GM19324 (cell line): ENCODE results near the gene CCDC137.
A peak's percentile ranks its signal among the peaks of the same experiment; 100 is the strongest.

Source experiments
- ATAC-seq: cut with Tn5 transposase; IDR thresholded peaks from one replicate; pipeline ENCODE4 v1.9.1; 2021; ENCODE audit warnings: mild to moderate bottlenecking, moderate library complexity; ENCODE audit not compliant: unreplicated experiment, low FRiP score

The CCDC137 gene

DNA sequence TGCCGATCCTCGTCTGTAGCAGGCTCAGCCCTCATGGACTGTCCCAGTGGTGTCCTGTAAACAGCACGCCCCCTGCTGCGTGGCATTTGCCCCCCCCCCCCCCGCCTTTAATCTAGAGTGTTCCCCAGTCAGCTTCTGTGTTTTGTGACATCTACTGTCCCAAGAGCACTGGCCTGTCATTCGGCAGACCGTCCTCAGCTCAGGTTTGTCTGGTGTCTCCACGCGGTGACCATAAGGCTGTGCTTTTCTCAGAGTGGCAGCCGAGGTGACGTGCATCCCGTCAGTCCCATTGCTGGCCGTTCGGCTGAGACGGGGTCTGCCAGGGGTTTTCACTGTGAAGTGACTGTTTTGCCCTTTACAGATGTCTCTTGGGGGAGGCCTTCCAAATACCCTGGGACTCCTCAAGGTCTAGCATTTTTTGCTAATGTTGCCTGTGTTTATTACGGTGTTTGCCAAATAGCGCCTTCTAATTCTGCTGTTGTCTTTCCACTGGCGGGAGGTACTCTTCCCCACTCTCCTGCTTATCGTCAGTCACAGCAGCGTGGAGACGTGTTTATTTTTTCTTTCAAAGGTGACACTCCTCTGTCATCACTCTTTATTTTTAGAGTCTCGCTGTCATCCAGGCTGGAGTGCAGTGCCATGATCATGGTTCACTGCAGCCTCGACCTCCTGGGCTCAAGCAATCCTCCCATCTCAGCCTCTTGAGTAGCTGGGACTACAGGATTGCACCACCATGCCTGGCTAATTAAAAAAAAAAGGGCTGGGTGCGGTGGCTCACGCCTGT is 30.9 kb downstream of the CCDC137 start:
- no peak for ATAC-seq

DNA sequence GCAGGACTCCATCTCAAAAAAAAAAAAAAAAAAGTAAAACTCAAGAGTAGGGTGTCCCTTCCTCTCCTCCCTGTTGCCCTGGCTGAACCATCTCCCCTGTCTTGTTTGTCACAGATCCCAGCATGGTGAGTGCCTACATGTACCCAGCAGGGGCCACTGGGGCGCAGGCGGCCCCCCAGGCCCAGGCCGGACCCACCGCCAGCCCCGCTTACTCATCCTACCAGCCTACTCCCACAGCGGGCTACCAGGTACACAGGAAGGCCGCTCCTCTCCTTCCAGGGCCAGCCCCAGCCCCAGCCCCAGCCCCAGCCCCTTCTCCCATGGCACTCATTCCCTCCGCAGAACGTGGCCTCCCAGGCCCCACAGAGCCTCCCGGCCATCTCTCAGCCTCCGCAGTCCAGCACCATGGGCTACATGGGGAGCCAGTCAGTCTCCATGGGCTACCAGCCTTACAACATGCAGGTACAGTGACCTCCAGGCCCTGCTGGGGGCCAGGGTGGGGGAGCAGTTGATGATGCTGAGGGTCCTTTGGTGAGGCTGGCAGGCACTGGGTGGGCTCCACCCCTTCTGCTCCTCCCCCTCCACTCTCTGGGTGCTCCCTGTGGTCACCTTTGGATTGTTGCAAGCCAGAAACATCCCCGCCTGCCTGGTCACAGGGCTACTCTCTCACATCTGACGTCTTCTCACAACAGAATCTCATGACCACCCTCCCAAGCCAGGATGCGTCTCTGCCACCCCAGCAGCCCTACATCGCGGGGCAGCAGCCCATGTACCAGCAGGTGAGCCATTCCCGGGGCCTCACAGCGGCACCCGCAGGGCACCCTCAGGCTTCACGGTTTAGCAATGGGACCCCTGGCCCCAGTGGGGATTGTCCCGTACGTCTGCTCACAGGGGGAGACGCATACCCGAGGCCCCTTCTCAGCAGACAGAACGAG is 34.1 kb downstream of the CCDC137 start:
- ATAC-seq = no peak

DNA sequence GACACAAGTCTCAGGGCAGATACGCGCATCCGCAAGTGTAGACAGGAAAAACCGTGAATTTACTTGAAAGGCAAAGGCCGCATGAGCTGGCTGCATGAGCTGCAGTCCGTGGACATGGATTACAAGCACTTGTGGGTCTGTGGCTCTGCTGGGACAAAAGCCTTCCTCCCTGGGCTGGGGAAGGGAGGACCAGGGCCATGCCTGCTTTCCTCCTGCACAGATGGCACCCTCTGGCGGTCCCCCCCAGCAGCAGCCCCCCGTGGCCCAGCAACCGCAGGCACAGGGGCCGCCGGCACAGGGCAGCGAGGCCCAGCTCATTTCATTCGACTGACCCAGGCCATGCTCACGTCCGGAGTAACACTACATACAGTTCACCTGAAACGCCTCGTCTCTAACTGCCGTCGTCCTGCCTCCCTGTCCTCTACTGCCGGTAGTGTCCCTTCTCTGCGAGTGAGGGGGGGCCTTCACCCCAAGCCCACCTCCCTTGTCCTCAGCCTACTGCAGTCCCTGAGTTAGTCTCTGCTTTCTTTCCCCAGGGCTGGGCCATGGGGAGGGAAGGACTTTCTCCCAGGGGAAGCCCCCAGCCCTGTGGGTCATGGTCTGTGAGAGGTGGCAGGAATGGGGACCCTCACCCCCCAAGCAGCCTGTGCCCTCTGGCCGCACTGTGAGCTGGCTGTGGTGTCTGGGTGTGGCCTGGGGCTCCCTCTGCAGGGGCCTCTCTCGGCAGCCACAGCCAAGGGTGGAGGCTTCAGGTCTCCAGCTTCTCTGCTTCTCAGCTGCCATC is 34.9 kb downstream of the CCDC137 start:
- no peak for ATAC-seq

DNA sequence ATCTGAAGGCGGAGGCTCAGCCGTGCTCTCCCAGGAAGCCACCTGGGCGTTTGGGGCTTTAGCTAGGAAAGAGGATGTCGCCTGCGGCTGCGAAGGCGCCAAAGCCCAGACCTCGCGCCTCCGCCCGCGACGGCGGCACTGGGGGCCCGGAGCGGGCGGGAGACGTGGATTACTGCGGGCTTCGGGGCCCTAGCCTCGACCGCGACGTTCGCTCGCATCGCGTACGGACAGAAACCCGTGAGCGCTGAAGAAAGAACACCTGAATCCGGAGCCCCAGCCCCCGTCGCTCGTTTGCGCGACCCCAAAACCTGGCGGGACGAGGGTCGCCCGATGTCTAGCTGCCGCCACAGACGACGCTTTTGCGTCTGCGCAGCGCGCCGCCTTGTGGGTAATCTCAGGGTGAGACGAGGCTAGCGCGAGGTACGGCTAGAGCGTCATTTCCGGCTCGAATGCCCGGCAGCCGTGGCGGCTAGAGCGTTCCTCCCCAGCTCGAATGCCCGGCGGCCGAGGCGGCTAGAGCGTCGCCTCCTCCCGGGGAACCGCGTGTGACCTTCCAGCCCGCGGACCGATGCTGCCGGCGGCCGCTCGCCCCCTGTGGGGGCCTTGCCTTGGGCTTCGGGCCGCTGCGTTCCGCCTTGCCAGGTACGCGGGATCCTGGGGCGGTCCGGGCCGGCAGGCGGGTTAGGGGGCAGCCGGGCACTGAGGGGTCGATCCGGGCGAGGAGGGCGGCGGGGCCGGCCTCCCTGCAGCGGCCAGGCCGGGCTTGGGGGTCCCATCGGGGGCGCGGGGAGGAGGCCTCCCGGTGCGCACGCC is 36.6 kb downstream of the CCDC137 start, which contains the start of gene MRPL12:
MRPL12 (plus strand) TSS at position 434 of the 813 bp plus-strand sequence; CDS start at position 569, 135 bp downstream.
- ATAC-seq = peak; percentile 86

DNA sequence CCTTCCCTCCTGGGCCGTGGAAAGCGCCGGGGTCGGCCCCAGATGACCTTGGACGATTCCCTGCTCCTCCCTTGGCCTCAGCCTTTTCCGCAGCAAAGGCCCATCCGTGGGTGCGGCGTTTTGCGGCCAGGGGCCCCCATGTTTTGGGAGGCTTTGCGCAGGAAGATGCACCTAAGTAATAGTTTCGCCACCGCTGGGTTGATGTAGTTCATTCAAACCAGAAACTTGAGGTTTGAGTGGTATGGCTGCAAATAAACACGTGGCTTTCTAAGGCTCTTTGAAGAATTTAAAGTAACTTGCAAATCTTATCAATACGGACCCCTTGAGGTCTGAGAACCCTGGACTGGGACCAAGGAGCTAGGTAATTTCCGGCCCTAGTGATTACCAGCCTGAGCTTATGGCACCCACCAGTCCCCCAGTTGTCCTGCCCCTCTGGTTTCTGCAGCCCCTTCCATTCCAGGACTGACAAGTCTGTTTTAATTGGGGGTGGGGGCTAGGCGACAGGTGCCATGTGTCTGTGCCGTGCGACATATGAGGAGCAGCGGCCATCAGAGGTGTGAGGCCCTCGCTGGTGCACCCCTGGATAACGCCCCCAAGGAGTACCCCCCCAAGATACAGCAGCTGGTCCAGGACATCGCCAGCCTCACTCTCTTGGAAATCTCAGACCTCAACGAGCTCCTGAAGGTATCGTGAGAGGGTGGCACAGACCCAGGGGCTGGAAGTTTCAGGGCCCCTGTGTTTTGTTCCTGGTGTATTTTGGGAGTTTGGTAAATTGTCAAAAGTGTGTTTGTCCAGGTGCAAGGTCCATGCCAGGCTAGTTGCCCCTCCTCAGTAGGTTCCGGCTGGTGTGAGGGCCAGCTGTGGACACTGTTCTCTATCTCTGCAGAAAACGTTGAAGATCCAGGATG is 37.5 kb downstream of the CCDC137 start:
- no peak for ATAC-seq

DNA sequence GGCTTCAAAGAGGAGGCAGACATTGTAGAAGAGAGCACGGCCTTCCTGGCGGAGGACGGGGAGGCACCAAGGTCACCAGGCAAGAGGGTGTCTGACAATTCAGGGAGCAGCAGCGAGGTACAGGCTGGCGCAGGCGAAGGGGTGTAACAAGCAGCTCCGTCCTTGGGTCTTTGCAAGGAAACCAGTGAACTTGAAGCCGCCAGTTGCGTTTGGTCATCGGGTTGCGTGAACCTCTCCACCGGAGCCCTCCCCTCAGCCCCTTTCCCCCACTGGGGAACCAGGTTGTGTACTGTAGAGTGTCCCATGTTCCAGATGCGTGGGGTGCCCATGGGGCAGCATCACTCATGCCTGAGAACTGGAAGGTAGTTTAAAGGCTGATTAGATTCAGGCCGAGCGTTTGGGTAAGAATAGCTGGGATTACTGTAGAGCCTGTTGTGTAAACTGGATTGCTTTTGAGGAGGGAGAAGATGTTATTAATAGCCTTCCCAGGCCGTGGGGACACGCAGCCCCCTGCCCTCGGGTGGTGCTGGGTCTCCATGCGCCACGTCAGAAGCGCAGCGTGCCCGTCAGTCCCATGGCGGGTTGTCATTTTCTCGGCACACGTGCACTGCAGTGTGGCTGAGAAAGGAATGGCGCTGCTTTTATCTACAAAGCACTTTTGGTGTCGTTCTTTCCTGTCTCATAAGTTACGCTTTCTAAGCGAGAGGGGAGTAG is 39.1 kb downstream of the CCDC137 start:
- no peak for ATAC-seq

DNA sequence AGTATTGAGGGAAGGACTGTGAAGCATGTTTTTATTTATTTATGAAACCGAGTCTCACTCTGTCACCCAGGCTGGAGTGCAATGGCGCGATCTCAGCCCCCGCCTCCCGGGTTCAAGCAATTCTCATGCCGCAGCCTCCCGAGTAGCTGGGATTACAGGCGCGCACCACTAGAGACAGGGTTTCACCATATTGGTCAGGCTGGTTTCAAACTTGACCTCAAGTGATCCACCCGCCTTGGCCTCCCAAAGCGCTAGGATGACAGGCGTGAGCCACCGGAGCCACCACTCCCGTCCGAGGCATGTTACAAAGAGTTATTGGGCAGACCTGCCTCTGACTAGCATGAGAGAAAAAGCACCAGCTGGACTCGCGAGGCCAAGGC is 39.7 kb downstream of the CCDC137 start:
- no peak for ATAC-seq

DNA sequence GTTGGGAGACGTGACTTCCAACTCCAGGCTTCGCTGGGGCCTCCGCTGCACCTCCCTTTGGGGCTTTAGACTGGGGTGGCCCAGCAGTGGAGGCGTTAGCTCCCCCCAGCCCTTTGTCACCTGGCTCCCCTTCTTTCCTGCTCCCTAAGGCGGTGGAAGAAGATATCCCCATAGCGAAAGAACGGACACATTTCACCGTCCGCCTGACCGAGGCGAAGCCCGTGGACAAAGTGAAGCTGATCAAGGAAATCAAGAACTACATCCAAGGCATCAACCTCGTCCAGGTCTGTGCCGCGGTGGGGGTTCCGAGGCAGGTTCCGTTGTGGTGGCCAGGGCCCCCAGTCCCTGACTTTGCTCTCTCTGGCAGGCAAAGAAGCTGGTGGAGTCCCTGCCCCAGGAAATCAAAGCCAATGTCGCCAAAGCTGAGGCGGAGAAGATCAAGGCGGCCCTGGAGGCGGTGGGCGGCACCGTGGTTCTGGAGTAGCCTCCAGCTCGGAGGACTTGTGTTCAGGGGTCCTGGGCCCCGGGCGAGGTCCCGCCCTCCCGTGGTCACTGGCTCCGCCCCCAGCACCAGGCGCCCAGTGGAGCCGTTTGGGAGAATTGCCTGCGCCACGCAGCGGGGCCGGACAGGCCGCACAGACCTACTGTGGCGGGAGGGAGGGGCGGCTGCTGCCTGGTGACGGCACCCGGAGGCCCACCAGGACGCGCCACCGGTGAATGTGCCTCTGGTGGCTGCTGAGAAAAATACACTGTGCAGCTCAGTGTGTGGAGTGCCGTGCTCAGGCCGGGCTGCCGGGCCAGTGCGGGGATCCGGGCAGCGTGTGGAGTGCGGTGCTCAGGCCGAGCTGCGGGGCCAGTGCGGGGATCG is 40.5 kb downstream of the CCDC137 start:
- ATAC-seq = no peak

DNA sequence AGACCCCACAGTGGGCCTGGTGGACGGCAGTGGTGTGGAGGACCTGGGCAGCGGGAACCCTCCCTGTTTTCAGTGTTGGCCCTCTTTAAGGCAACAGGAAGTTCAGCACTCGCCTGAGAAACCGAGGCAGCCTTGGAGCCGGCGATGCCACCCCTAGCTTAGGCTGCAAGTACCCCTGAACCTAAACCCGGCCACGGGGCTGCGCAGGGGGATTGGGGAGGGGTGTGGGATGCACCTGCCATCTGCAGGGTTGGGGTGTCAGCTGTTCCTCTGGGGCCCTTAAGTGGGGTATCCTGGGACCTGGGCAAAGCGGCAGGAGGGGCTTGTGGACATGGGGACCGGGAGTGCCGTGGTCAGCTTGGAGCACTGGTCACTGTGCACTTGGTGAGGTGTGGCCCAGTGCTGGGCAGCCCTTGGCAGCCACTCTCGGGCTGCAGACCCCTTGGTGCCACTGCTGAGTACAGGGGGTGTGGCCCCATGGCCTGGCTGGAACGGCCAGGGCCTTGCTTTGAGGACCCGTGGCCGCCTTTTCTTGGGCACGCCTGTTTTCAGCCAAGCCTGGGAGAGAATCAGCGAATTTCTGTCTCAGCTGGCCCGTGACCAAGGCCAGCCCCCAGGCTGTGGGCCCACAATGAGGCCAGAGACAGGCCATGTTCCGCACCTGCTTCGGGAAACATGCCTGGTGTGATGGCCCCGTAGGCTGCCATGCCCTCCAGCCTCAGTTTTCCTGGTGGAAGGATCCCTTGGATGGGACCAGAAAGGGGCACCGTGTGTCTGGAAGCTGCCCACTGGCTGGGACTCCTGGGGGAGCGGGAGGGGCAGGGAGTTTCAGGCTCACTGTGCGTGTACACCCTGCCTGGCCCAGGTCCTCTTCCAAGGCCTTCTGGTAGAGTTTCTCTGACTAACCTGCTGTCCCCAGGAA is 41.4 kb downstream of the CCDC137 start:
- no peak for ATAC-seq

DNA sequence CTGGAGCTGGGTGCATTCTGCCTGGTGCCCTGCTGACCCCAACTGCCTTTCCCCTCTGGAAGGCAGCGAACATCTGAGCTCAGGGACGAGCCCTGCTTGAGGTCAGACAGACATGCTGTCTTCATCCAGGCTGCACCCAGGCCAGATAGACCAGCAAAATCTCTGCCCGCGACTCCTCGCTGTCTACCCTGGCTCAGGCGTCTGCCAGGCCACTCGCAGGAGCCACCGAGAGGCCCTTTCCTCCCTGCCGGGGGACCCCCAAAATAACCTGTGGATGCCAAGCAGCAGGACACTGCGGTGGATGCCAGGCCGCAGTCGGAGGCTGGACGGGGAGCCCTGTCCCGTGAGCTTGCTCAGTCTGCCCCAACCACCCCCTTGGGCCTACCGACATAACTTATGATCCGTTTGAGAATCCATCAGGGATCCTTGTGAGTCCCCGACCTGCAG is 42.2 kb downstream of the CCDC137 start:
- no peak for ATAC-seq

DNA sequence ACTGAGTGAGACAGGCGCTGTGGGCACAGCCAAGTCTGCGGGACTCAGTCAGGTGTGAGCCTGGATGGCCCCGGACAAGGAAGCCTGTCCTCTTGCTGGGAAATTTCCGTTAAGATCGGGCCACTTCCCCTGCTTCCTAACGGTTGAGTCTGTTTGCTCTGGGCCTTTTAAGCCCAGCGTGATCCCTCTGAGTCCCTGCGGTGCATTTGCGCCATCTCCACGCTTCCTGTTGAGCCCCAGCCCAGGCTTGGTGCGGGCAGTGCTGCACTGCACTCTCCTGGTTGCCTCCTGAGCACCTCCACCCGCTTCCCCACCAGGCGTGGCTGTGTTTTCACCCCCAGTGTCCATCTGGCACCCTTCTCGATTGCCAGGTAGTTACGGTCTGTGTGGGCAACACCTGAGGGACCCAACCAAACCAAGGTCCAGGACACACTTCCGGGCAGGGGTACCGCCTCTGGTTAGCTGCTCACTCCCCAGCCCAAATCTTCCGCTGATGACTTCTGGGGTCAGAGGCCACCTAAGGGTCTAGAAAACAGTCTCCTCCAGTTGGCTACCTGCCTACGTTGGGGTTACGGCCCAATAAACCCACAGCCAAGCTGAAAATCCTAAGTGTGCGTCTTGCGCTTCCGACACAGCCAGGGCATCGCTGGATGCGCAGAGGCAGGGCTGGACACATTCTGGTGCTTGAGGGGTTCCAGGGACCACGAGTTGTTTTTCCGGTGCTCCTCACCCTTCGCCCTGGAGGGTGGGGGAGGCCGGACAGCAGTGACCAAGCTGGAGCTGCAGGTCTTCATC is 44.2 kb downstream of the CCDC137 start:
- no peak for ATAC-seq

DNA sequence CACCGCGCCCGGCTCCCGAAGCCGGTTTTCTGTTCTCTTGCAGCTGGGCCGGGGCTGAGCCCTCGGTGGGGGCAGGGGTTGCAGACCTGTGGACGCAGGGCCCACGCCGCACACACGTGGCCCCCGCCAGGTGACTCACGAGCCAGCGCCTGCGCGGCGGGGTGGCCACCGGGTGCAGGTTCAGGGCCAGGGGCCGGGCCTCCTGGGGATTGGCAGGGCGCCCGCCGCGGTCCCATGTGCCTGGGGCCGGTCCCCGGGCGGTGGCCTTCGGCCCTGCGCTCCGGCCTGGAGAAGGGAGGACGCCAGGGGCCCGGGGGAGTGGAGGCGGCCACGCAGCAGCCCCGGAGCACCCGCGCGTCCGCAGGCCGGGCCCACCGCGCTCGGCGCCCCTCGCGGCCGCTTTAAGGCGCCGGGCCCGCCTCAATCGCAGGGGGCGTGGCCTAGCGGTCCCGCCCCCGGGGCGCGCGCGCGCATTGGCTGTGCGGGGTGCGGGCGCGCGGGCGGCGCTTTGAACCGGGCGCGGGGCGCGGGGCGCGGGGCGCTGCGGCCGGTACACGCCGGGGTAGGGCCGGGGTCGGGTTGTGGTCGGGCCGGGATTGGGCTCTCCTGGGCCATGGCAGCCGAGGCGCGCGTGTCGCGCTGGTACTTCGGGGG is 45.4 kb downstream of the CCDC137 start, which contains the start of gene SLC25A10:
SLC25A10 (plus strand) TSS at position 471 of the 654 bp plus-strand sequence; CDS start at position 614, 143 bp downstream.
- peak; percentile 73 for ATAC-seq

DNA sequence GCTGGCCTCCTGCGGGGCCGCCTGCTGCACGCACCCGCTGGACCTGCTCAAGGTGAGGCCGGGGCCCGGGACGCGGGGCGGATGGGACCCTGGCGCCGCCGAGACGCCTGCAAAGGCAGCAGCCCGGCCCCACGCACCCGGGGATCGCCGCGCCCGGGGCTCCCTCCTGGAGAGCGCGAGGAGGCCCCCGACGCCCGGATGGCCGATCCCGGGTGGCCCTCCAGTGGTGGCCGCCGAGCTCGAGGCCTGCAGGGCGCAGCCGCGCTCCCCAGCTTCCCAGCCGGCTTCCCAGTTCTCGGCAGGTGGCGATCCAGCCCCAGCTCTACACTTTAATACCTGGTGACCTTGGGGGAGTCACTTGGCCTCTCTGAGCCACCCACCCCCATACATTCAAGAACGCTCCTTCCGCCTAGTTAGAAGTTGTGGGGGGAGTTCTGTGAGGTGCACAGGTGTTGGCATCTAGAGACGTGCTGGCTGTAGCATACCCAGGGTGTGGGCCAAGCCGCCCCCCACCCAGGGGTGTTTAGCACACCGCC is 46.0 kb downstream of the CCDC137 start:
- peak; percentile 4 for ATAC-seq

DNA sequence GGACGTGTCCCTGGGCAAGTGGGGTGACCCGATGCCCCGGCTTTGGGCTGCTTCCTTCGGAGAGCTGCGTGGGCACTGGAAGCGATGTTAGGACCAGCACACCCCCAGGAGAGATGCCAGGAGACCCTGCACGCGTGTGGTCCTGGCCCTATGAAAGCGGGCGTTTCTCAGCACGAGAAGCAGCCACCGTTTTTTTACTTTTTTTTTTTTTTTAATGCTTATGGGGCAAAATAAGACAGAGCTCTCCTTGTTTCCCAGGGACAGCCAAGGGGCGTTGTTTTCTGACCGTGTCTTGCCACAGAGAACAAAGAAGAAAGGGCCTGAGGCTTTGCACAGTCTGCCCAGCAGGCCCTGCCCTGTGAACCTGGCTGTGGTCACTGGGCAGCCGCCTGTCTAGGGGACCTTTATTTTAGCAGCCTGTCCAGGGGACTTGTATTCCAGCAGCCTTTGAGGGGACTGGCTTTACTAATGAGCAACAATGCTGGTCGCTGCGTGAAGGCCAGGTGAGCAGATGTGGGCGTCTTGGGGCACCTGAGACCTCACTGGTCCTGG is 46.5 kb downstream of the CCDC137 start:
- ATAC-seq = no peak
